ENCODE results near the gene FES. TPM values are rescaled to one million over a fixed set of nuclear protein-coding genes. Genes with fewer than 3 reads are reported as not detected.

The FES gene
- total RNA-seq (10 to 100 TPM; 10.7 to 37.5 (median 15.9) TPM), polyA plus RNA-seq (10 to 100 TPM; 15.6 to 16.4 TPM)
- long read RNA-seq, donor 1, transcript FES-201 (19 exons, 2,829 nt): major isoform, 9 of 23 reads
- long read RNA-seq, donor 1, partial matches to known transcripts: 3 of 23 reads
- long read RNA-seq, donor 1, other reads (novel, unspliced or antisense): 11 of 23 reads
- long read RNA-seq, donor 2, transcript FES-201 (19 exons, 2,829 nt): major isoform, 33 of 103 reads
- long read RNA-seq, donor 2, partial matches to known transcripts: 16 of 103 reads
- long read RNA-seq, donor 2, other reads (novel, unspliced or antisense): 52 of 103 reads
- long read RNA-seq, donor 3, transcript FES-201 (19 exons, 2,829 nt): major isoform, 9 of 31 reads
- long read RNA-seq, donor 3, partial matches to known transcripts: 1 of 31 reads
- long read RNA-seq, donor 3, other reads (novel, unspliced or antisense): 20 of 31 reads

GRCh38 chr15:90883976-90884718 is at the start of gene FES:
FES (plus strand) TSS chr15:90884504; CDS start chr15:90885046, 542 bp downstream.
- Histone ChIP-seq H3K27ac (peak within 1 kb of the TSS; percentile 88 to 99 (median 96)), H3K9me3 (no peaks in the 10 kb centered on the region), H3K4me1 (peaks cover 0 to 59% (median 37%) of the 10 kb centered on the region in 12 donors), H3K4me3 (peak within 1 kb of the TSS; percentile 9 to 86 (median 70)), H3K36me3 (peaks cover 0 to 64% (median 46%) of the 10 kb centered on the region in 9 donors), H3K27me3 (no peaks in the 10 kb centered on the region)
- TF ChIP-seq POLR2A (IDR thresholded peaks at IDR 0.05) (peak in 1 of 2 donors; percentile 65), CTCF (IDR thresholded peaks at IDR 0.05) (peak in 1 of 12 donors; percentile 5)
- ATAC-seq: peak; percentile 43 to 77 (median 67)
- WGBS, 4 donors: 10 to 13% (median 12%) methylated on average over 27 to 58 of the region's 58 CpGs
- intact Hi-C loops (cut with DNase I): loop anchor here in 8 of 10 donors (2.0 to 10.0 kb wide), 8 partner anchors 13 to 559 kb away; partner anchors contain the start of genes BLM (in 5 of the 8) and CRTC3 (in 1 of the 8)
- DNase-seq: peak; percentile 86 to 91 (median 87)

GRCh38 chr15:90834626-90835025 is 49.7 kb upstream of the FES start:
- no peak for TF ChIP-seq POLR2A (IDR thresholded peaks at IDR 0.05)
- TF ChIP-seq CTCF (IDR thresholded peaks at IDR 0.05): no peak
- no peaks in the 10 kb centered on the region for H3K9me3 ChIP-seq
- H3K4me3 ChIP-seq: no peak overlapping the region
- H3K27ac ChIP-seq: no peak overlapping the region
- no peak for DNase-seq
- 61 to 78% (median 71%) methylated on average over 5 of the region's 5 CpGs for WGBS, 4 donors
- no peak for ATAC-seq
- H3K36me3 ChIP-seq: no peaks in the 10 kb centered on the region
- intact Hi-C loops (cut with DNase I): loop anchor here in 1 of 10 donors (10.0 kb wide), 1 partner anchor 60 kb away; no protein-coding TSS in a partner anchor
- H3K4me1 ChIP-seq: peaks cover 0 to 52% (median 0%) of the 10 kb centered on the region in 12 donors
- H3K27me3 ChIP-seq: no peaks in the 10 kb centered on the region

- Histone ChIP-seq H3K9me3 (no peaks in the 10 kb centered on the region), H3K4me1 (peaks cover 0 to 42% (median 0%) of the 10 kb centered on the region in 12 donors), H3K36me3 (no peaks in the 10 kb centered on the region), H3K27me3 (no peaks in the 10 kb centered on the region), H3K27ac (no peak overlapping the region), H3K4me3 (no peak overlapping the region)
- ATAC-seq (peak in 3 of 4 donors; percentile 28 to 77 (median 60)), DNase-seq (peak in 4 of 5 donors; percentile 37 to 54 (median 45))
- TF ChIP-seq POLR2A (IDR thresholded peaks at IDR 0.05): no peak
- TF ChIP-seq CTCF (IDR thresholded peaks at IDR 0.05): no peak
- 59 to 66% (median 64%) methylated on average over 7 of the region's 7 CpGs for WGBS, 4 donors
- intact Hi-C loops (cut with DNase I): loop anchor here in 1 of 10 donors (10.0 kb wide), 1 partner anchor 62 kb away; no protein-coding TSS in a partner anchor
Observed at GRCh38 chr15:90836296-90836871, 47.9 kb upstream of the FES start.
